NCI-H82 (cell line): ENCODE results near the gene RMI1.
"Not testable (repeated sequence)": the region's sequence is repeated elsewhere in the genome, so short reads cannot be mapped to it uniquely, and the experiment has no call there.

Source experiments
- DNase-seq: peaks from one replicate; lab custom pipeline; 2025; lab: John Stamatoyannopoulos, UW

RMI1 gene

DNA sequence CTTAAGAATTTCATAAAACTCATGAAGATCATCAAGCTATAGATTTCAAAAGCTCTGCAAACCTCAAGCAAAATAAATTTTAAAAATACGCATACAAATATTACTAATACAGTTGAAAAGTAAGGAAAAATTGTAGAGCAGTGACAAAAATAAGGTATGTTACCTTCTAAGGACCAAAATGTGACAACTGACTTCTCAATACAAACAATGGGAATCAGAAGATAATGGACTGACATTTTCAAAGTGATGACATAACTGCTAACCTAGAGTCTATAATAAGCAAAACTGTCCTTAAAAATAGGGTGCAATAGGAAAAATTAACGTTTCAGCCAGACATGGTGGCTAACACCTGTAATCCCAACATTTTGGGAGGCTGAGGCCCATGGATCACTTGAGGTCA, 27.1 kb downstream of the RMI1 start:
- no peak for DNase-seq

GRCh38 chr9:84024041-84024575, 43.5 kb downstream of the RMI1 start:
- no peak for DNase-seq

GRCh38 chr9:84027201-84027600, 46.6 kb downstream of the RMI1 start:
- no peak for DNase-seq

GRCh38 chr9:84031534-84031933, 50.9 kb downstream of the RMI1 start:
- no peak for DNase-seq

GRCh38 chr9:84041857-84042256, 61.3 kb downstream of the RMI1 start:
- not testable (repeated sequence) for DNase-seq

DNA sequence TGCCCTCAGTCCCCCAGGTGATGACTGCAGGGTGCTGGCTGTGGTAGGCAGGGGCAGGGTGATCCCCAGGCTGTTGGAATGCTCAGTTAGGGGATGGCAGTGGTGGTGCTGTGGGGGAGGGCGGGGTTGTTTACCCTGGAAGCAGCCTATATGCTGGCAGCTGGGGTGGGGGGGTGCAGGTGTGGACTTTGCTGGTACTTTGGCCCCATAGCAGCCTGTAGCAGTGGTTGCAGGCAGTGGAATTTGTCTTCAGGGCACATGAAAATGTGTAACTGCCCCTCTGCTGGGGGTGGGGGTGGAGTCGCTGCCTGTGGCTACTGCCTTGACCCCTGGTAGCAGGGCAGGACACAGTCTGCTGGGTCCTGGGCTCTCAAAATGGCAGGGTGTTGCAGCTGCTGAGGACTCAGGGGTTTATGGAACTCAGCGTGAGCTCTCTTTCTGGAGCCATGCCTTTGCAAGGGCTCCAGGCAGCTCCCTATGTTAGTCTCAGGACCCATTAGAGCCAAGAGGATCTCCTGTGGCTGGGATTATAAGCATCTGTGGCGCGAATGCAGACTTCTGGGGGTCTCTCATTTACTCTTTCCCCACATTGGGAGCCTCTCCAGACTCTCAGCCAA, 65.0 kb downstream of the RMI1 start:
- DNase-seq, result no peak
